HG03432 (cell line): ENCODE measurements around the gene MEGF6.
"Not testable (repeated sequence)": the region's sequence is repeated elsewhere in the genome, so short reads cannot be mapped to it uniquely, and the experiment has no call there.

Source experiments
- ATAC-seq: cut with Tn5 transposase; IDR thresholded peaks from one replicate; pipeline ENCODE4 v1.9.1; 2021; ENCODE audit warnings: mild to moderate bottlenecking, moderate library complexity; ENCODE audit not compliant: unreplicated experiment

Gene MEGF6

DNA sequence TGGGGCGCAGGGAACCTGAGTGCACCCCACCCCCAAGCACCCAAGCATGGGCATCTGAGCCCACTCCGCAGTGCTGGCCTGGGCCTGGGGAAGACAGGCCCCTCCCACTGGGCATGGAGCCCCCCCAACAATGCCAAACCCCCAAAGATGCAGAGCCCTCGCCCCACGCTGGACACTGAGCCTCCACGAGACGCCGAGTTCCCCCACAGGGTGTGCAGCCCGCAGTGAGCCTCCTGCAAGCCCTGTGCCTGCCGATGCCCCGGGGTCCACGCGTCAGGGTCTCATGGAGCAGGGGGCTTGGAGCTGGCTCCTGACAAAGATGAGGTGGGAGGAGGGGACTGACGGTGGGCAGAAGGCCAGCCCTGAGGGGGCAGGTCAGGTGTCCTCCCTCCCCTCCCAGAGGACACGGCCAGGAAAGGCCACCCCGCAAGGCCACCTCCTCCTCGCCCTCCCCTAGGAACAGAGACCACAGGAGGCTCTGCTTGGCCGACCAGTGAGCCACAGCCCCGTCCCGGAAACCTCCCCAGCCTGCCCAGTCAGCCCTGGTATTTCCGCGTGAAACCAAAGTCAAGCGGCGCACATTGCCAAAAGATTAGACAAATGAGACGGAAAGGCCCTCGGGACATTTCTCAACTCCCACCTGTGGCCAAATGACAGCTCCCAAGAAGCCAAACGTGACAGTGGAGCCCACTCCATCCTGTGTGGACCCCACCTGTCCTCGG, 33.4 kb downstream of the MEGF6 start:
- no peak for ATAC-seq

GRCh38 chr1:3577300-3577699, 34.0 kb downstream of the MEGF6 start:
- no peak for ATAC-seq

DNA sequence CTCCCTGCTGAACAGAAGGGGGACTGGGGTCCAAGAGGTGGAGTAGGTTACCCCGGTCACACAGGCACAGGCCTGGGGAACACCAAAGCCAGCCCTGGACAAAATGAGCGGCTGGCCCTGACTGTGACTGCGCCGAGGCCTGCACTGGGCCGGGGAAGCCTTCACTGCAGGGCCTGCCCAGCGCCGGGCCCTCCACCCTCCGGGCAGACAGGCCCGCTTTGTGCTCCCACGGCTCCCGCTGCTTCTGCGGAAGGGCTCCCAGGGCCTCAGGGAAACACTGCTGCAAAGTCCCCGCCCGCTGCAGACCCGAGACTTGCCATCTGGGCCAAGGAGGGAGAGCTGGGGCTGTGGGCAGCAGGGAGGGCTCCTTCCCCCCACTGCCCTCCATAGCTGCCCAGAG, 35.3 kb downstream of the MEGF6 start:
- no peak for ATAC-seq

GRCh38 chr1:3575515-3575914, 35.8 kb downstream of the MEGF6 start:
- ATAC-seq, result not testable (repeated sequence)

DNA sequence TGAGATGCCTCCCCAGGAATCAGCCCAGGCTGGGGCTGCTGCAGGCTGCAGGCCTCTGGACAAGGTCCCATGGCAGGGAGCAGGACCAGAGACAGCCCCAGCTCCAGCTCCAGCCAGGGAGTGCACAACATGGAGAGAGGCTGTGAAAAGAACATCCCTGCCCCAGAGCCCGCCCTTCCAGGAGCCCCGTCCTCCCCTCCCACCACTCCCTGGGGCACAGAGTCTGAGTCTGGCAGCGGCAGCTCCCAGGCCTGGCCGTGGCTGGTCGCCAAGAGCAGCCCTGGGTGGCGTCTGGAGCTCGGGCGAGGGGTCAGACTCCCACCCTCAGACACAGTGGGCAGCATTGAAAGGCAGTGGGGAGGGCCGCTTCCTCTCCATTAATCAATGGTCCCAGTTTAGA, 37.8 kb downstream of the MEGF6 start:
- no peak for ATAC-seq

GRCh38 chr1:3572638-3573037, 38.7 kb downstream of the MEGF6 start:
- ATAC-seq, result not testable (repeated sequence)

DNA sequence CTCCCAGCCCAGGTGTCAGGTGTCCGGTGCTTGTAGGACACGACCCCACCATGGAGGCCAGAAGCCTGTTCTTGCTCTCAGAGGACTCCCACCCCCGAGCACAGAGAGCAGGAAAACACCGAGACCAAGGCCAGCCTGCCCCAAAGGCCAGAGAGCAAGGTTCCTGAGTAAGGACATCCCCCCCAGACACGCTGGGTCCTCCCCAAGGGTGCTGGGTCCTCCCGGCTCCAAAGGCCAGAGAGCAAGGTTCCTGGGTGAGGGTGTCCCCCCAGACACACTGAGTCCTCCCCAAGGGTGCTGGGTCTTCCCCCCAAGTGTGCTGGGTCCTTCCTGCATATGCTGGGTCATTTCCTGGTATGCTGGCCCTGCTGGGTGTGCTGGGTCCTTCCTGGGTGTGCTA, 40.0 kb downstream of the MEGF6 start:
- no peak for ATAC-seq

- no peak for ATAC-seq
These were observed 41.0 kb downstream of the MEGF6 start for GRCh38 chr1:3570066-3570986.

GRCh38 chr1:3569436-3569835, 41.9 kb downstream of the MEGF6 start:
- ATAC-seq, result no peak

GRCh38 chr1:3568815-3569435, 42.4 kb downstream of the MEGF6 start:
- no peak for ATAC-seq

DNA sequence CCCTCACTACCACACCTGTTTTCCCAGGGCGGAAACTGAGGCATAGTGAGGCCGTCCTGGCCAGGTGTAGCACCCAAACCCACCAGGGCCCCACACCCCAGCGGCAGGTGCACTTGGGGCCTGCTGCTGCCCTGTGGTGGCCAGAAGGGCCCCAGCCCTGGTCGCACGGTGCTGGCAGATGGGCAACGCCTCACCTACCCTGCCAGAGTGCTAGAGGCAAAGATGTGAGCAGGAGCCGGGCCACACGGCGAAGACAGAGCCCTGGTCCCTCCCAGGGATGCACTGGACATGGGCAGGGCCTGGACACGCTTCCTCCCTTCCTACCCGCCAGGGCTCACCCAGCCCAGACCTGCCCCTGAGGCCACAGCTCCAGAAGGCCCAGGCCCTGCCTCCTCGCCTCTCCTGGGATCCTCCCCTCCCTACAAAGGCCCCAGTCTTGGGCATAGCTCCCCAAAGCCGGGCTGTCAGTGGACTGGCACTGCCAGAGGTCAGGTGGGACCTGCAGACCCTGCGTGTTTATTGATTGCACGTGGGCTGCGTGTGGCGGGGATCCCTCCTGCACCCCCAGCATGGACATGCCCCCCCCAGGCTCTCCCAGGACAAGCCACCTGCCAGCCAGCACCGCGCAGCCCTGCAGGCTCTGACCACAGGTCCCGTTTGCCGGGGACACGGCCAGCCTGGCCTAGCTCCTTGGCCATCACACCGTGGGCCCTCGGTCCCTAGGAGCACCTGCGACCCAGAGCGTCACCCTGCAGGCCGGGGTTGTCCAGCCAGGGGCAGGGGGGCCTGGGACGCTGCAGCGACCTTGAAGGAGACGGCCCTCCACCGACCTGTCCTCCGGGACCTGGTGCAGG, 44.1 kb downstream of the MEGF6 start:
- ATAC-seq, result no peak

GRCh38 chr1:3566003-3566885, 45.1 kb downstream of the MEGF6 start:
- no peak for ATAC-seq

DNA sequence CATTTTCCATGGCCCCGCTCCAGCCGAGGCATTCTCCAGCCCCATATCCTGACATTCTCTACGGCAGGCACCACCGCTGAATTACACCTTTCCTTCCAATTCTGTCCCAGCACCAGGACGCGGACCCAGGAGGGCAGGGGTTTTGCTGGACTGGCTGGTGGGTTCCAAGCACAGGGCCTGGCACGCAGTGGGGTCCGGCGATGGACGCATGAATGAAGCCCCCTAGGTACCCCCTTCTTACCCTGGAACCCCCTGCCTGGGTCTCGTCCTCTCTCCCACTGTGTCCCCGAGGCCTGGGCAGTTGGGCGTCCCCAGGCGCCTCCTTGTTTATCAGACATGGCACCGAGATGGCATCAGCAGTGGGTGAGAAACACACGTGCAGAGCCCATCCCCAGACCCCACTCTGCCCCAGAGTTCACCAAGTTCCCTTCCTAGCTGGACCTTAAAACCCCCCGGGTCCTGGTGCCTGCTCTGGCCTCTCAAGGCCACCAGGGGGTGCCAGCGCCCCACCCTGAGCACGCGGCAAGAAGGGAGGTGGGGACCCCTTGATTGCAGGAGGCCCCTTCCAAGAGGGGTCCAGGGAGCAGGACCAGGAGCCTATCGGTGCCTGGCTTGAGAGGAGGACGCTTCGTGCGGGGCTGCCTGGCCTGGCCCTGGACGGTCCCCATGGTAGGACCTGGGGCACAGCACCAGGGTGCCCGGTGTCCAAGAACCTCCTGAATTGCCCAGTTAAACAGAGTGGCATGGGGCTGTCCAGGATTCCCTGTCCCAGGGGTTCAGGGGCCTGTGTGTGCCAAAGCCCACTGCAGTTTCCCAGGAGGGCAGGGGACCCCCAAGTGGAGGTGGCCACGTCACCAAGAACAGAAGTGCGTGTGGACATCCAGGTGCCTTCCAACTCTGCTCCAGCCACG, 46.1 kb downstream of the MEGF6 start:
- ATAC-seq, result no peak

GRCh38 chr1:3563610-3564009, 47.7 kb downstream of the MEGF6 start:
- no peak for ATAC-seq

DNA sequence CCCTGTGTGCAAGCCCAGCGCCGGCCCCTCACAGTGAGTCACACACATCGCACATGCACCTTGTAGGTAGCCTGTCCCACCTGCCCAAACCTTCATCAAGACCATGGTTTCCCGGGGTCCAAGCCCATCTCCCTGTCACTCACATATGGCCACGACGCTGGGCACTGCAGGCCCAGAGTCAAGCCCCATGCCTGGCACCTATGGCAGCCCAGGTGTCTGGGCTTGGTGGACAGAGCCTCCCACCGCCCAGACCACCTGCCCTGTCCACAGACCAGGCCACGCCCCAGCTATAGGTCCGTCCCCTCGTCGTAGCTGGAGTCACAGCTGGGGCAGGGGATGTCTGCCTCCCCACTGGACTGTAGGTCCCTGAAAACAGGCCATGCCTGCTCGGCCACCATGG, 48.2 kb downstream of the MEGF6 start:
- ATAC-seq, result no peak

GRCh38 chr1:3562712-3563111, 48.6 kb downstream of the MEGF6 start:
- ATAC-seq, result no peak

GRCh38 chr1:3561702-3562101, 49.6 kb downstream of the MEGF6 start:
- ATAC-seq, result no peak

DNA sequence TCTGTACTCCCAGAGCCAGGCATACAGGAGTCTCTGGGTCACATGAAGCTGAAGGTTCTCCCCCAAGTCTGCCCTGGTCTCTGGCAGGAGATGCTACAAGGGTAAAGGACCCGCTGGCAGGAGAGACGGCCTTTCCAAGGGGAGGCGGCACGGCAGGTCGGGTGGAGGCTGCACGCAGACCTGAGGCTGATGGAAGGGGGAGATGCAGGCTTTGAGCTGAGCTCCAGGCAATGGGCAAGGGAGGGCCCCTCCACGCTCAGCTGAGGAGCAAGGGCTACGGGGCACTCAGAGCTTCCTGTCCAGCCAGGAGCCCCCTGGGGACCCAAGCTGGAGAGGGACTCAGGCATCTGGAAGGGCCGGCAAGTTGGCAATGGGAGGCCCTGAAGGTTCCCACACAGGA, 50.3 kb downstream of the MEGF6 start:
- no peak for ATAC-seq
